Erythroblast (primary cell): ENCODE results near the gene STRN4.

Experiments used
- DNase-seq, 2 experiments: peaks; one replicate each; lab custom pipeline; 2025; lab: John Stamatoyannopoulos, UW
- GATA1 ChIP-seq: IDR thresholded peaks from 2 replicates; pipeline ENCODE4 v1.6.1; 2011; ENCODE audit warnings: low read depth, mild to moderate bottlenecking, control low read depth, low read length, moderate library complexity
- POLR2A ChIP-seq: IDR thresholded peaks from 2 replicates; pipeline ENCODE4 v1.6.1; 2011; ENCODE audit warnings: mild to moderate bottlenecking, low read length

STRN4 gene

DNA sequence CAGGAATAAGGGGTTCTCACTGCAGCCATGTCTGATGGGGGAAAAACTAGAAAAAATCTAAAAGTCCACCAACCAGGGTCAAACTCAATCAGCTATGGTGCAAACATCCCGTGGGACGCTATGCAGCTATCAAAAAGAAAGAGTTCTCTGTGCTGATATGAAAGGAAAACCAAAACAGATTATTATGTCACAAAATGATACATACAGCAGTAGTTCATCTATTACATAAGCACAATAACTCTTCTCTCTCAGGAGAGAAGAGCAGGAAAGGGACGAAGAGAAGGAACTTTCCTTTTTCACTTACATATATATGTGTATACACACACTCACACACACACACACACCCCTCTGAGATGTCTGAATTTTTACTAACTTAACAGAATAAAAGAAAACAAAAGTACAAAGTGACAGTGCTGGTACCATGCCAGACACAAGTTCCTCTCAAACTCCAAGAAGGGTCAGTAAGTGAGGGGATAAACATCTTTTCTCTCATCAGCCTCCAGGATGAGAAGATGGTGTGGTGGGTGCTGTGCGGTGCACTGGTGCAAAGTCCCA, 3.2 kb downstream of the STRN4 start:
- no peak for DNase-seq
- TF ChIP-seq POLR2A = no peak
- TF ChIP-seq GATA1 = no peak

DNA sequence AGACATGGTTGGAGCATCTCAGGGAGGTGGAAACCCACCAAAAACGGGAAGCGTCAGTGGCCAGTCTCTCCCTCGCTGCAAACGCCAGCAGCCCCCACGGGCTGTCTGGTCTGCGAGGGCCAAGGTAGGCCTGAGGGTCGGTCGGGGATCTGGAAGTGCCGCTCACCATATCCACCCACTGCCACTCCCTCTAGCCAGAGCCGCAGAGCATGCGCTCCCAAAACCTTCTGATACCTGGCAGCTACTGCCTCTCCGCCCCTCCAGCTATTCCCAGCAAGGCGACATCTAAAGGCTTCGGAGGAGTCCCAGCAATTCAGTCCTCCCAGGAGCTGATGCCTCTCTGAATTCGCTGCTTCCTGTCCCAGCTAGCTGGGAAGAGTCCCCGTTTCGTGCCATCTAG, 4.8 kb downstream of the STRN4 start:
- TF ChIP-seq GATA1 (no peak), POLR2A (no peak)
- DNase-seq = no peak

DNA sequence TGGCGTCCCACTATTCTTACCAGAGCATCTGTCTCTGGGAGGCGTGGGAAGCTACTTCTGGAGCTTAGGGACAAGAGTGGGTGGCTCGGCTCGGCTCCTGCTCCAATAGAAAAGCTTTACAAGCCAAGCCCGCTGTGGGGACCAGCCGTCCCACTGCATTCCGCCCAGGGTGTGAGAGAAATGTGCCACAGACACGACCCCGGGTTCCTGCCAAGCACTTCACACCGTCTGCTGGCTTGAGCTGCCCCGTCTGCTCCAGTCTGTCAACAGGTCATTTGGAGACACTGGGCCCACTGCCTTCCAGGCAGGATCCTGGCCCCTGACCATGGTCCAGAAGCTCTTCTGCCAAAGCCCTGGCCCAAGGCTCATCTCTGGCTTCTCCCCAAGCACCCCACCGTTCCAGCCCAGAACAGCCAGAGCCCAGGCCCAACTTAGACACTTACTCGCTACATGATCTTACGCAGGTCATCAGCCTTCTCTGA, 6.9 kb downstream of the STRN4 start:
- no peak for DNase-seq
- no peak for TF ChIP-seq GATA1
- no peak for TF ChIP-seq POLR2A

DNA sequence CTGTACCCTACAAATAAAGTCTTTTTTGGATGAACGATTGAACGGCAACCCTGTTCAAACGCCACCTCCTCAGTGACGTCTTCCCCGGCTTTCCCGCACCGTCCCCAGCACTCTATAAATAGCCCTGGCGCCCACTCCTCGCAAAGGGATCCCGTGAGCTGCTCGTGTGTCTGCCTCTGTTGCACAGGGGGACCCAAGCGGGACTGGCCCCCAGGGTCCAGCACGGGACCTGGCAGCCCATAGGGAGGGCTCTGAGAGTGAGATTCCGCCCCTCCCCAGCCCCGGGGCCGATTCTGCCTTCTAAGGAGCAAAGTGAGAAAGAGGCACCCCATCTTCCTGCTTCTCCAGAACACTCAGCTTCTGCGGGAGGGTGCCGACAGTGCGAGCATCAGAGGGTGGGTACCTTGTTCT, 8.5 kb downstream of the STRN4 start:
- no peak for TF ChIP-seq GATA1
- TF ChIP-seq POLR2A = no peak
- no peak for DNase-seq

DNA sequence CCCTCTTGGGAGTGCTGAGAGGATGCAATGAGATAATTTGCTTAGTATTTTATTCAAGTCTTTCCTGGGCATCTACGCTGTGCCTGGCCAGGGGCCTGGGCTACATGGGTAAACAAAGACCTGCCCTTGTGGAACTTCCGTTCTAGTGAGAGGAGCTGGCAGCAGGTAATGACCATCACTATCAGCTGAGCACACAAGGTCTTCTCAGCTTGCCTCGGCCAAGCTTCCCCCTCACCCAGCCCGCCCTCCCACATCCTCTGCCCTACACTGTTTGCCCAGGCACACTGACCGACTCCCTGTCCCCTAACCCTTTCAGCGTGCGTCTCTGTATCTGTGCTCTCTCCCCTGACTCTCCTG, 9.0 kb downstream of the STRN4 start:
- no peak for DNase-seq
- TF ChIP-seq POLR2A (no peak), GATA1 (no peak)

DNA sequence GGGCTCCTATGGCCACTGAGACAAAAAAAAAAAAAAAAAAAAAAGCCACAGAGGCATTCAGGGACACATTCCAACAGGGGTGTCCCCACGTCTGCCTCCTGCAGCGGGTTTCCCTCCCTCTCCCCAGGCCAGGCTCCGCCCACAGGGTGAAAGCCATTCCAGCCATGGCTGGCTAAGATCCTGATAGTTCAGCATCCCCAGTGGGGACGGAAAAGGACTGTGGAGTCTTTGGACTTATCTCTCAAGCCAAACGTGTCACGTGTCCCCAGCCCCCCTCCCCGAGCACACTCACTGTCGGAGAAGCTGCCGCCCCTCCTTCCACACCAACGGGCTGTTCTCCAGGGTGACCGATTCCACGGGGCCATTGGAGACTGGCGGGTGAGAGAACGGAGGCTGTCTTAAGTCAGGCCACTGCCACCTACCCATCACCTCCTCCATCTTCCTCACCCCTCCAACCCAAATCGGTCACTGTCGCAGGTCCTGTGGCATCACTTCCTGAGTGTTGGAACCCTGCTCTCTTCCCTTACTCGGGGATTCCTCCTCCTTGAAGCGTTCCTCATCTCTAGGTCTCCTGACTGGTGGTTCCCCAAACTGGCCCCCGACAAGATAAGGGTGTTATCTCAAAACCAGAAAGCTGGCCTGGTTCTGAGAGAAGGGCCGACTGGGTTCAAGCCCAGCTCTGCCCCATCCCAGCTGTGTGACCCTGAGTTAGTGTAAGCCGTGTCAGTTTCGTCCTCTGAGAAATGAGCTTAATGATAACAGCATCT, 9.5 kb downstream of the STRN4 start:
- peak; percentile 91 to 94 for DNase-seq
- TF ChIP-seq POLR2A = no peak
- TF ChIP-seq GATA1 = peak; percentile 8

DNA sequence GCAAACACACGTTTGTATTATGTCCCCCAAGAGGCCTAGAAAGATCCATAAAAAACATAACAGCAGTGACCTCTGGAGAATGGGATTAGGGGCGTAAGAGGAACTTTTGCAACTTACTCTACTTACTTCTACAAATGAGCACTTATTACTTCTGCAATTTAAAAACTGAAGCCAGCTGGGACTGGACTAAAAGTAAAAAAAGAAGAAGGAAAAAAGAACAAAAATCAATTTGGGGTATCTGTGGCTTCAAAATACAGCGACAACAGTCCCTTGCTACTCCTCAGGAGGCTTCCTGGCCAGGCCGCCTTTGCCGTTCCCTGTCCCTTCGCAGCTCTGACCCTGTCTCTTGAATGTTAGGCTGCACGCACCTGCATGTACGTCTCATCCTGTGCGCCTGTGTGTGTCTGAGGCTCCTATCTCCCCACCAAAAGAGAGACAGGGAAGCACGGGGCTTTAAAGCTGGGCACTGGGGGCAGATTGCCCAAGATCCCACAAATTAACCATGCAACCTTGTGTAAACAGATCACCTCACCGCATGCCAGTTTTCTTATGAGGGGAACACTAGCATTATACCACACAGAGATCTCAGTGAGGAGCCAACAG, 12.5 kb downstream of the STRN4 start:
- TF ChIP-seq GATA1 (no peak), POLR2A (no peak)
- no peak for DNase-seq

DNA sequence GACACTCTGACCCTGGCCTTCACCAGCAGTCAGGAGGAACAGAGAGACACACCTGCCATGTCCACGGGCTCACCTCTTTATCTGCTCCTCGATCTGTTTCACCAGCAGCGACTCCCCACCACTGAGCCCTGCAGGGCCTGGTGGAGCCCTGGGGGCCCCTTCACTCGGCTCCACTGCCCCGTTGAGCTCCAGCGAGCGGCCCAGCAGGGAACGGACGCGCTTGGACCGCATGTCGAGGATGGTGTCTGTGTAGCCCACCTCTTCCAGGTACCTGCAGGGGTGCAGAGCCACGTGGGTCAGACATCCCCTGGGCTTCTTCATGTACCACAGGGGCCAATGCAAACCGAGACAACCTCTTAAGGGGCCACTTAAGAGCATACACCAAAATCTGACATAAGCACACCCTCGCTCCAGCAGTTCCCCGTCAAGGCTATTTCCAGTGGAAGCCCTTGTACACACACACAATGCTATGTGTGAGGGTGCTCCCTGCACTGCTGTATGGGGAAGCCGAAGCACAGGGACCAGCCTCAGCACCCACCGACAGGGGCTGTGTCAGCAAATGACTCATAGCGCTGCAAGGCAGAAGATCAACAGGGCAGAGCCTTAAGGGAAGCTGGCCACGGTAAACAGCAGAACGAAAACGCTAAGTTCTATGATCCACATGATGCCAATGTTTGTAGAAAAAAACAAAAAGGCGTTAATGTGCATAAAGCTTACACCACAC, 13.1 kb downstream of the STRN4 start:
- peak in 1 of 2 experiments; percentile 27 for DNase-seq
- TF ChIP-seq POLR2A = no peak
- TF ChIP-seq GATA1 = no peak

DNA sequence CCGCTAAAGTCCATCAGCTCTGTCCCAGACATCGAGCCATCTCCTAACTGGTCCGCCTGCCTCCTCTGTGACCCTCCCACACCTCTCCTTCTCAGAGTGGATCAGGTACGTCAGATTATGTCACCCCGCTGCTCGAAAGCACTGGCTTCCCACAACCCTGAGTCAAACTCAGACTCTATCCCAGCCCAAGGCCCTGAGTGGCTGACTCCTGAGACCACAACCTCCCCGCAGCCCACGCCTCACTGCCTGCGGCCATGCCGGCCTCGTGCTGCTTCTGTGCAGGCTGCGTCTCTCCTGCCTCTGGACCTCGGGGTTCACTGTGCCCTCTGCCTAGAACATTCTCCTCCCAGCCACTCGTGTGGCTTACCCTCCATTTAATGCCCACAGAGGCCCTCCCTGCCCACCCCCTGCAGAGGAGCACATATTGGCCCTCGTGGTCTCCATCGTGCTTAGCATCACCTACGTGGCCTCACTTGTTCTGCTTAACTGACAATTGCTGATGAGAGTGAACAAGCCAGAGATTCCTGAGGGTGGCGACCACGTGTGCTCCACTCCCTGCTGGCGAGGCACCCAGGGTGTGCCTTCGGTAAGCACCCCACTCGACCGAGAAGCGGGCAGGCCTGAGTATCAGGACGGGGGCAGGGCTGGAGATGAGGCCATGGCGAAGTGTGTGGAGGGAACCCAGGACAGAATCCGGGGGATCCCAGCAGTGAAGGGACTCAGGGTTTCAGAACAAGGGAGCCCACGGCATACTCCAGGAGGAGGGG, 13.9 kb downstream of the STRN4 start:
- TF ChIP-seq POLR2A = no peak
- no peak for TF ChIP-seq GATA1

DNA sequence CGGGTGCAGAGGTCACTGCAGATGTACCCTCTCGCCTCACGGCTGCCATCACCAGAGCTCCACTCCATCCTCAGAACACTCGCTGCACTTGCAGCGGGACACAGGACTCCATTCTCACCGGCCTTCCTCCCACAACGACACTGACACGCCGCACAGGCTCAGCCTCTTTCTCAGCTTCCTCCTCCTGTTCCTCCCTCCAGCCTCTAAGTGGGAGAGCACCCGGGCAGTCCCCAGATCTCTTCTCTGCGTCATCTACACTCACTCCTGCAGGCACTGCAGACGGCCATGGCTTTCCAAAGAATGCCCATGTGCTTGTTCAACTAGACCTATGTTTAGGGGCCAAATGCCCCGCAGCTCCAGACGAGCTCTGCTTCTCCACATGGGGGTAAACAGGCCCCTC, 14.7 kb downstream of the STRN4 start:
- no peak for DNase-seq
- TF ChIP-seq GATA1 (no peak), POLR2A (no peak)

More for the DNA sequence above, 13.9 kb downstream of the STRN4 start:
- DNase-seq = no peak

DNA sequence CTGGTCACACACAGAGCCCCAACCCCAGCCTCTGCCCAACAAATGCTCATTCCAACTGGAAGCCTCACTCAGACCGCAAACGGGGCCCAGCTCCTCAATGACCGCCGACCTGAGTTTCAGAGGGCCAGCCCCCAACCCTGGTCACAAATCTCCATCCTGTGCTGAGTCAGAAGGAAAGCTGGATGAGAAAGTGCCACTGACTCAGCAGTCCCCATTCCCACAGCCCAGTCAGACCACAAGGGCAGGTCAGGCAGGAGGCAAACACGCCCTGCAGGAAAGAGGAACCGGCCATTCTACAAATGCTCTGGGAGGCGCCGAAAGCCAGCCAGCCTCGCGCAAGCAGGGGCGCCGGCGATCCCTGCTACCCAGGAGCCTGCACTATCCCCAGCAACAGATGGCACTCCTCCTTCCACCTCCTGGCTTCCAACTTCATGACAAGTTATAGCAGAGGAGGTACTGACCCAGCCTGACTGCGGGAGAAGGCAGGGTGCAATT, 15.2 kb downstream of the STRN4 start:
- TF ChIP-seq POLR2A = no peak
- no peak for TF ChIP-seq GATA1
- DNase-seq = peak in 1 of 2 experiments; percentile 40

DNA sequence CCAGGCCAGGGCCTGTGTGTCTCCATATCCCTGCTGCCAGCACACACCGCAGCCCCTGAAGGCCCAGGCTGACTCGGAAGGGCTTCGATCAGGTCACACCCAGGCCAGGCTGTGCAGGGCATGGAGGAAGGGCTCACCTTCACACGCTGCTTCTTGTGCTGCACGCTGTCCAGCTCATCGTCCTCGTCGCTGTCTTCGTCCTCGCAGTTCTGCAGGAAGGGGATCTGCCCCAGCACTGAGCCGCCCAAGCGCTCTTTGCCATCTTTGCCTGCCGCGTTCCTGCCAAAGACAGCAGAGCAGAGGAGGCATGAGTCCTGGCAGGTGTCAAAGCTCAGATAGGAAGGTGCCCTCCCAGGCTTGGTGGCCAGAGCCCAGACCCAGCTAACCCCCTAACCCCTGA, 15.7 kb downstream of the STRN4 start:
- TF ChIP-seq POLR2A = no peak
- TF ChIP-seq GATA1 = no peak

DNA sequence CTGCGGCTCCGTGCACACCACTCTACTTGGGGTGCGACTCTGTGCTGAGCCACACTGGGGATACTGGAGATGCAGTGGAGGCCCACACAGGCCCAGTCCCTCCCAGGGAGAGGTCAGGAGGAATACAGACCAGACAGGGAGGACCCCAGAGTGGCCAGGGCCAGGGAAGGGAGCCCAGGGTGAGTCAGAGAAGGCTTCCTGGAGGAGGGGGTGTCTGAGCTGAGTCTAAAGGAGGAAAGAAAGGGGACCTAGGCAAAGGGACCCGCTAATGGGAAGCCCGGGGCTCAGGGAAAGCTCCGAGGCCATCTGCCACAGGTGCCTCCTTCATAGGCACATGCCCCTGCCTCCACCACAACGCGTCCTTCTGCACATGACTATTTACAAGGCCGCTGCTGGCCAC, 16.1 kb downstream of the STRN4 start:
- DNase-seq = no peak
- TF ChIP-seq POLR2A (no peak), GATA1 (no peak)

More for the DNA sequence above, 15.7 kb downstream of the STRN4 start:
- no peak for DNase-seq
